GM12864 (cell line): ENCODE results near the gene HLA-F.
A peak's percentile ranks its signal among the peaks of the same experiment; 100 is the strongest.

Source experiments
- DNase-seq: peaks from one replicate; pipeline ENCODE4 v3.0.0-alpha.2; 2011; ENCODE audit warnings: low read depth
- H3K4me3 ChIP-seq: 2 replicates; pipeline ENCODE4 v1.5.1; 2011; ENCODE audit warnings: mild to moderate bottlenecking, low read depth, low read length, control low read depth
- TF ChIP-seq, protein P1 (sequence below): IDR thresholded peaks from 2 replicates; pipeline ENCODE4 v1.5.1; 2011; ENCODE audit warnings: low read depth, mild to moderate bottlenecking, moderate library complexity, low read length, control low read depth, inconsistent platforms; ENCODE audit errors: missing control alignments

HLA-F gene

DNA sequence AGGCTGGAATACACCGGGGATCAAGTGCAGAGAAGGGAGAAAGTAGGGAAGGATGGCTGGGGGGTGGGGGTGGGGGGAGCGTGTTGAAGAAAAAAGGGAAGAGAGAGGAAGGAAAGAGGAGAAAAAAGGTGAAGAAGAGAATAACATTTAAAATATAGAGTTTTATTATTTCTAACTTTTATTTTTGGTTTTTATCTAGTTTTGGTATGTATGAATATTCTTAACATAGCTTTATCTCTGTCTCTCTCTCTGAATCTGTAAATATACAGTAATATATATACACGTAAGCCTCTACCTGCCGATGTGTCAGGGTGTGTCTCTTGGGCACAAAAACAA, 30.0 kb downstream of the HLA-F start:
- H3K4me3 ChIP-seq = peak overlapping the region; percentile 72; the same call in 1 of the 2 replicates
- TF ChIP-seq, protein P1, sequence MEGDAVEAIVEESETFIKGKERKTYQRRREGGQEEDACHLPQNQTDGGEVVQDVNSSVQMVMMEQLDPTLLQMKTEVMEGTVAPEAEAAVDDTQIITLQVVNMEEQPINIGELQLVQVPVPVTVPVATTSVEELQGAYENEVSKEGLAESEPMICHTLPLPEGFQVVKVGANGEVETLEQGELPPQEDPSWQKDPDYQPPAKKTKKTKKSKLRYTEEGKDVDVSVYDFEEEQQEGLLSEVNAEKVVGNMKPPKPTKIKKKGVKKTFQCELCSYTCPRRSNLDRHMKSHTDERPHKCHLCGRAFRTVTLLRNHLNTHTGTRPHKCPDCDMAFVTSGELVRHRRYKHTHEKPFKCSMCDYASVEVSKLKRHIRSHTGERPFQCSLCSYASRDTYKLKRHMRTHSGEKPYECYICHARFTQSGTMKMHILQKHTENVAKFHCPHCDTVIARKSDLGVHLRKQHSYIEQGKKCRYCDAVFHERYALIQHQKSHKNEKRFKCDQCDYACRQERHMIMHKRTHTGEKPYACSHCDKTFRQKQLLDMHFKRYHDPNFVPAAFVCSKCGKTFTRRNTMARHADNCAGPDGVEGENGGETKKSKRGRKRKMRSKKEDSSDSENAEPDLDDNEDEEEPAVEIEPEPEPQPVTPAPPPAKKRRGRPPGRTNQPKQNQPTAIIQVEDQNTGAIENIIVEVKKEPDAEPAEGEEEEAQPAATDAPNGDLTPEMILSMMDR = no peak
- no peak for DNase-seq

DNA sequence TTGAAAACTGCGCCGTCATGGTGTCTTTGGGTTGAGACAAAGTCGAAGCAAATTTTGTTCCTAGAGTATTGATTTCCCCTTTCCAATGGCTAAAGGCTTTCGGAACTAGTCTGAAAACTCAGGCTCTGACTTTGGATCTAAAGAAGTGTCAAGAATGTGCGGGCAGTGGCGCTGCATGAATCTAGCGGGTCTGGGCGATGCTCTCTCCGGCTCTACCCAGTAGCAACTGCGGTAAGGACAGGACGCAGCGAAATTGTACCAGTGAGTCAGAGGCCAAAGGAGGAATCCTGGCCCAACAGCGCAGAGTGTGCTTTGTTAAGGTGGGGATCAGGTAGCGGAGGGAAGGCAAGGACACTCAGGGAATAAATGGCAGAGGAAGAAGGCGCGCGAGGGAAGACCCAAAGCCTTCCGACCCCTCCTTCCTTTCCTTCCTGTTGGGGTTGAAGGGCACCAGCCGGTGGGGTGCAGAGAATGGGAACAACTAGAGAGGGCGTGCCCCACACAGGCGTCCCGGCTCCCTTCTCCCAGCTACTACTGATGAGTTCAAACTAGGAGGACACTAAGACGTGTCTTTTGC, 32.1 kb downstream of the HLA-F start:
- TF ChIP-seq, protein P1 = no peak
- H3K4me3 ChIP-seq = no peak overlapping the region
- DNase-seq = no peak

DNA sequence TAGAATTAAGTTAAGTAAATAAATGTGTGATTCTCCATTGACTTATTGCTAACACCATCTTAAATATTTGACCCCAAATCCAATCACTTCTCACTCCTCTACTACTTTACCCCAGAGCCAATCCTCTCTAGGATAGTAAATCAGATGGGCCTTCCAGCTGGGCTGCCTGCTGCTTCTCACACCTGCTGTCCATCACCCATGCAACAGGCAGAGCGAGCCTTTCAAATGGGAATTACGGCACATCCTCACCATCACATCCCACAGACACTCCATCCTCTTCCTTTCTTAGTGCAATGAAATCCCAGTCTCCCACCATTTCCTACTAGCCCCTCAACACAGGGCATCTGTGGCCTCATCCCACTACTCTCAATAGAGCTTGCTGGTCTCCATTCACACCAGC, 34.0 kb downstream of the HLA-F start:
- no peak overlapping the region for H3K4me3 ChIP-seq
- TF ChIP-seq, protein P1 = no peak
- DNase-seq = no peak

DNA sequence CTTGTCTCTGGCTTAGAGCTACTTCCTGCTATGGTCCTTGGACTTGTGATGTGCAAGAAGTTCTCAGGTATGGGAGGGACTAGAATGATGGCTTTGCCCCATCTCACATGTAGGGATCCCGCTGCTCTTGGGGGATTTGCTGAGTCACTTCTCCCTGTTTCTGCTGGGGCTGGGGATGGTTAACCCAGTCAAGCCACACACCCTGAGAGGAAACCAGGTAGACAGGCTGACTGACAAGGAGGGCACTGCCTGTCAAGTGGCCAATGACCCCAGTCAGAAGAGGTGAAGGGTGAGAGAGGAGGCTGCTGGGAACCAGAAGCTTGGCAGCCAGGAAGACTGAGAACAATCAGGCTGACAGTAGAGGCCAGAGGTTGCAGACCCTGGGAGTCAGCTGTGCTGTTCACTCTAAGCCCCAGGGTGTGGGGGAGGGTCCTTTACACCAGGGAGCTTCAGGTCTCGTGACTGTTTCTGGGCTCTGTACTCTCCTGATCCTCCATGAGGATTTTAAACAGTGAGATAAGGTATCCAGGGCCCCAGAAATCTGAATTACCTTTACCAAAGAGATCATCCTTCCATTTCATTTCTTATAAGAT, 34.6 kb downstream of the HLA-F start:
- no peak overlapping the region for H3K4me3 ChIP-seq
- DNase-seq = no peak
- TF ChIP-seq, protein P1 = no peak

DNA sequence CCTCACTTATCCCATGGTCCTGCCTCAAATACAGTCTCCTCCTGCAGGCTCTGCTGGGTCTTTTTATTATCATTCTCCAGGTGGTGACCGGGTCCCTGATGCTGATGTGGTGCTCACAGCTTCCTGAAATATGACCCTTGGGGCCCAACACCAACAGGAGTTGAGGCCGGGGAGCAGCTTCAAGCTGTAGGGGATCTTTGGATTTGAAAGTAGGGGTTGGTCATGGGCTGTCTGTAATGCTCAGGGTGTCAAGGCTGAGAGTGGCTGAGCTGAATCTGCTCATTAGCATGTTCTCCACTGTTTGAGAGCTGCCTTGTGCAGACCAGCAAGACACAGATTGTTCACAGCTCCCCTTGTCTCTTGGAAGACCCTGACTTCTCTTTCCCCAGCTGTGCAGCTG, 35.5 kb downstream of the HLA-F start:
- no peak for DNase-seq
- H3K4me3 ChIP-seq = no peak overlapping the region
- TF ChIP-seq, protein P1 = no peak

DNA sequence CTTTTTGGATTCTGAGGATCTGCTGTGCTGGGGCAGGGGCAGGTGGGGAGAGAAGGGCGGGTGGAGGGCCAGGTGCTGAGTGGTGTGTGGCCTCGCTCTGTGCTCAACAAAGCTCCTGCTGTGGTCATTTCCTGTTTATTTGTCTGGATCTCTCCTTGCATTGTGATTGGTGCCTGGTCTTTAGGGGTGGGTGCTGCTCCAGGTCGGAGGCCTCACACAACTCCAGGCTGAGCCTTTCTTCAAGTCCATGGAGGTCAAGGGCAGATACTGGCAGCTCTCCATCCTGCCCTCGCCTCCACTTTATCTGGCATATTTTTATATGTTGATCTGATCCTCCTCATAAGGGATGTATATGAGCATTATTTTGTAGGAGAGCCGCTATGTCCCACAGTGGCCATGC, 36.2 kb downstream of the HLA-F start:
- TF ChIP-seq, protein P1 = no peak
- DNase-seq = no peak
- H3K4me3 ChIP-seq = no peak overlapping the region

DNA sequence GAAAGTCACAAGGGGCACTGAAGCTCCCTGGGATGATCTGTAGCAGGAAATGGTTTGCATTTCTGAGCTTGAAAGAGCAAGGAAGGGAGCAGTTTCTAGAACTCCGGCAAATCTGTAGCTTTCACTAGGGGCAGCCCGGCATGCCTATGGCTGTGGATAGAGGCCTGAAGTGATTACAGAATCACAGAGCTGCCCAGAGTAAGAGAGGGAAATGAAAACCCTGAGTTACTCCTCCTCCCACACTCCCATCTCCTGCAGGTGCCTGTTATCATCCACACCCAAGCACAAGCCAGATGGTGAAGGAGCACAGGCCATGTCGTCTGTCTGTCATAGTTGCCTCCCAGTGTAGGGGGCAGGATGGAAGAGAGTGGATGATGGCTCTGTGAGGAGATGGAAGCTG, 37.1 kb downstream of the HLA-F start:
- no peak overlapping the region for H3K4me3 ChIP-seq
- no peak for DNase-seq
- TF ChIP-seq, protein P1 = no peak
